8988T (cell line): ENCODE measurements around the gene CHAC1.

ENCODE experiments used
- DNase-seq: peaks from one replicate; pipeline ENCODE4 v3.0.0; 2011

The CHAC1 gene

DNA sequence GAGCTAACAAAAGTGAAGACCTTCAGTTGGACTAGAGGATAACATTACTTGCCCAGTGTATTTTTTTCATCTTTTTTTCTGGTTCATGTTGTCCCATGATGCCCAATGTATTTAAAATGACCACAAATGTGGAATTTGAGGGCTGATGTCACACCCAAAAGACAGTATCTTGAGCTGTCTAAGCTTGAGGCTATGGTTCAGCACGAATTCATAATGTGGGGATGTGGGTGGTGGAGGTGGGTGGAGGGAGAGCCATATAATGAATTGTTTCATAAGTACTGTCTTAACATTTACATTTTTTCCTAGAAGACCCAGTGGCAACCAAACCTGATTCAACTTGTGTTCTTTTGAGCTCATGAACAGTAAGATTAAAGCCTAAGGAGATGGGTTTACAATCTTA lies 37.5 kb downstream of the CHAC1 start:
- DNase-seq, result no peak

GRCh38 chr15:40991355-40991754 lies 38.1 kb downstream of the CHAC1 start:
- no peak for DNase-seq

DNA sequence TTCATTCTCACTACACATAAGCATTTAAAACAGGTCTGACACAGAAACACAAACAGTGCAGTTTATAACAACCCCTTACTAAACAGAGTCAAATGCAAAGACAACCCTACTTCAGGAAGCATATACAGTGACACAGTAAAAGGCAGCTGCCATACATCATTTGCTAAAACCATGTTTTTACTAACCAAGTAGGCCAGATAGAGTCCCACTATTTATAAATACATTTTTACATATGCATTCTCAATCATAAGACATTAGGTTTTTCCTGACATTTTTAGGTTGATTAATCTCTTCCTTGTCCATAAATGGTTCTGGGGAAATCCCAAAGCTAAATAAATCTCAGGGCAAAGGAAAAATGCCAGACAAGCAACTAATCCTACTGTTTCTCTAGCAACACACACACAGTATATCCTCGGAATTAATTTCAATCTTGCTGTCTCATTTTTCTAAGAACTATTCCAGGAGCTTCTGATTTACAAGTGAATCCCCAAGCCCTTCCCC lies 39.0 kb downstream of the CHAC1 start:
- DNase-seq, result no peak

- DNase-seq, result no peak
These were observed 39.6 kb downstream of the CHAC1 start for GRCh38 chr15:40992825-40993224.

- no peak for DNase-seq
These were observed 42.4 kb downstream of the CHAC1 start for GRCh38 chr15:40995656-40996055.

GRCh38 chr15:40999190-40999589 lies 45.9 kb downstream of the CHAC1 start:
- no peak for DNase-seq

DNA sequence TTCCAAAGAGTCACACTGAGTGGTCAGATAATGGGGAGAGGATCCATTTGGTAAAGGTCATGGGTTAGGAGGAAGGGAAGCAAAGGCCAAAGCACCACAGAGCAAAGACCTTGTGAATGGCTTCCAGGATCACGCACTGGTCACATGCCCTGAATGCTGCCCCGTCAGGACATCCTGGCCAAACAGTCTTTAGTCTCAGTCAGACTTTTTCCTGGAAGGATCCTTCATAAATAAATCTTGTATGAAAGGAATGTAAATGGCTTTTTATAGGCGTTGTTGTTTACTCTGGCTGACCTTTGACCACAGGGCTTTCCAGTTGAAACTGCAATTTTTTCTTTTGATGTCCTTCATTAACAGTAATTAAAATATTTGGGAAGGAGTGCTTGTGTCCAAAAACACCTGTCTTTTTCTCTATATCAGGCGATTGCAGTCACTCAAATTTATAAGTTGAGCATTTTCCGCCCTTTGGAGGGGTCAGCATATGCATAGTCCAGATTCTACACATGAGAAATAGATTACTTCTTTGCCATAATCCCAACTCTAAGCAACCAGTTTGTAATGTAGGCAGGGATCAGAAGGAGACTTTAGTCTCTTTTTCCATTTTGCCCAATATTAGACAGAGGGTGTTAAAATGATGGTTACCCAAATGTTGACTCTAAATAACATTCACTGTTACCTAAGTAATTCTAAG lies 48.4 kb downstream of the CHAC1 start:
- DNase-seq, result no peak

DNA sequence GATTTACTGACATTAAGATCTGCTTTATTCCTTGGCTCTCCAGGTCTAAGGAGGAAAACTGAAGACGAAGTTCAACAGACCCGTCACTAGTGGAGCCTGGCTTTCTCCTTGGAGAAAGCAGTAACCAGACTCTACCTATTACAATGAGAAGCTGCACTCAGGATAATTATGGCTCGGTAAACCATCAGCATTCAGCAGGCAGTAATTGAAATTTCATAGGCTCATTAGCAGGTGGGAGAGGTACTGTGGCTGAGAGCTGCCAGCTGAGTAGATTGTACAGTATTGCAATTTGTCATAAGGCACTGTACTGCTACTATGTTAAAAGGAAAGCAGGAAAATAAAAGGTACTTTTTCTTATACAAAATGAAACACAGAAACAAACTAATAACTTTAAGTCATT lies 51.2 kb downstream of the CHAC1 start:
- no peak for DNase-seq
